BJ (cell line): ENCODE results near the gene MTCH1. TPM values are rescaled to one million over a fixed set of nuclear protein-coding genes. Genes with fewer than 3 reads are reported as not detected.

ENCODE experiments used
- CTCF ChIA-PET: fragments of 350-600 bp; formaldehyde crosslinking; extraction: SDS; loops from one replicate; lab custom pipeline; 2021; ENCODE audit warnings: antibody characterized with exemption, inconsistent platforms; lab: Yijun Ruan, JAX
- POLR2A ChIA-PET: fragments of 300-600 bp; sonication (Branson Sonifier 250); formaldehyde crosslinking; extraction: SDS; loops from one replicate; lab custom pipeline; 2021; ENCODE audit warnings: antibody characterized with exemption; lab: Charles Lee
- DNase-seq: peaks from one replicate; pipeline ENCODE4 v3.0.0-alpha.2; 2011; ENCODE audit warnings: low read depth
- H3K27me3 ChIP-seq: 2 replicates; pipeline ENCODE4 v1.6.0; 2011; ENCODE audit warnings: low read length; ENCODE audit not compliant: control insufficient read depth, insufficient read depth
- H3K36me3 ChIP-seq: 2 replicates; pipeline ENCODE4 v1.5.1; 2011; ENCODE audit warnings: low read length; ENCODE audit not compliant: control insufficient read depth, insufficient read depth
- H3K4me3 ChIP-seq: 2 replicates; pipeline ENCODE4 v1.5.1; 2011; ENCODE audit warnings: low read depth, mild to moderate bottlenecking, control low read depth, low read length
- polyA plus RNA-seq: library from polyadenylated mRNA; depleted of rRNA; stranded (reverse); fragments of >200 nt; gene quantifications from 2 replicates; pipeline ENCODE4 v1.2.3, GENCODE V29; 2011
- TF ChIP-seq, protein P1 (sequence below): IDR thresholded peaks from 2 replicates; pipeline ENCODE4 v1.5.1; 2011; ENCODE audit warnings: low read depth, mild to moderate bottlenecking, control low read depth, inconsistent platforms, low read length, moderate library complexity; ENCODE audit not compliant: insufficient read depth

Gene MTCH1
- polyA plus RNA-seq, 1 experiment: 207 TPM

- peak; percentile 31 for DNase-seq
- Histone ChIP-seq H3K27me3 (peaks cover 2% of the 10 kb centered on the region; the same call in 1 of the 2 replicates), H3K36me3 (no peaks in the 10 kb centered on the region), H3K4me3 (peak overlapping the region; percentile 100)
- ChIA-PET CTCF (interaction anchor here (0.8 to 3.5 kb wide), 6 partner anchors 20 to 221 kb away, joined by 3 to 26 read pairs (median 4); partner anchors contain the start of gene C6orf89), POLR2A (no interaction called here)
- TF ChIP-seq, protein P1, sequence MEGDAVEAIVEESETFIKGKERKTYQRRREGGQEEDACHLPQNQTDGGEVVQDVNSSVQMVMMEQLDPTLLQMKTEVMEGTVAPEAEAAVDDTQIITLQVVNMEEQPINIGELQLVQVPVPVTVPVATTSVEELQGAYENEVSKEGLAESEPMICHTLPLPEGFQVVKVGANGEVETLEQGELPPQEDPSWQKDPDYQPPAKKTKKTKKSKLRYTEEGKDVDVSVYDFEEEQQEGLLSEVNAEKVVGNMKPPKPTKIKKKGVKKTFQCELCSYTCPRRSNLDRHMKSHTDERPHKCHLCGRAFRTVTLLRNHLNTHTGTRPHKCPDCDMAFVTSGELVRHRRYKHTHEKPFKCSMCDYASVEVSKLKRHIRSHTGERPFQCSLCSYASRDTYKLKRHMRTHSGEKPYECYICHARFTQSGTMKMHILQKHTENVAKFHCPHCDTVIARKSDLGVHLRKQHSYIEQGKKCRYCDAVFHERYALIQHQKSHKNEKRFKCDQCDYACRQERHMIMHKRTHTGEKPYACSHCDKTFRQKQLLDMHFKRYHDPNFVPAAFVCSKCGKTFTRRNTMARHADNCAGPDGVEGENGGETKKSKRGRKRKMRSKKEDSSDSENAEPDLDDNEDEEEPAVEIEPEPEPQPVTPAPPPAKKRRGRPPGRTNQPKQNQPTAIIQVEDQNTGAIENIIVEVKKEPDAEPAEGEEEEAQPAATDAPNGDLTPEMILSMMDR: no peak
Measured at GRCh38 chr6:36986704-36987047, 680 bp upstream of the MTCH1 start.

DNA sequence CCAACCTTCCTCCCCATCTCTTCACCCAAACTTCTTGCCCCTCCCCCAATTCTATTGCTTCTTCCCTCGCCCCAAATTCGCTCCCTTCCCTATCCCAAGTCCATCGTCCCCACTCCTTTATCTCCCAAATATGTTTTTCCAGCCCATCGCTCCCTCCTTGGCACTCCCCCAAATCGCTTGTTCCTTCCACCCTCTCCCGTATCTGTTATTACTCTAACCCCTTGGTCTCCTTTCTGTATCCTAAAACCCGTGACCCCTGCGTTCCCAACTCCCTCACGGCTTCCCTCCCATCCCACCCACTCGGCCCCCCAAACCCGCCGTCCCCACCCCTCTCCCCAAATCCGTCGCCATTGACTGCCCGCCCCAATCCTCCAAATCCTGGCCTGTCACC, 584 bp downstream of the MTCH1 start:
- POLR2A ChIA-PET: interaction anchor here (0.6 to 0.7 kb wide), 3 partner anchors 46 to 285 kb away, joined by 3 read pairs; partner anchors contain the start of gene PPIL1
- no peaks in the 10 kb centered on the region for H3K36me3 ChIP-seq
- TF ChIP-seq, protein P1: no peak
- no peaks in the 10 kb centered on the region for H3K27me3 ChIP-seq
- no peak for DNase-seq
- CTCF ChIA-PET: interaction anchor here (0.8 to 3.5 kb wide), 5 partner anchors 8 to 100 kb away, joined by 3 to 26 read pairs (median 6); partner anchors contain the start of gene C6orf89
- peak overlapping the region; percentile 100 for H3K4me3 ChIP-seq

GRCh38 chr6:36984581-36985416, 1.2 kb downstream of the MTCH1 start:
- H3K4me3 ChIP-seq: peak overlapping the region; percentile 100
- TF ChIP-seq, protein P1: no peak
- peak; percentile 19 for DNase-seq
- CTCF ChIA-PET: interaction anchor here (1.6 to 1.8 kb wide), 2 partner anchors 34 to 100 kb away, joined by 6 to 8 read pairs; partner anchors contain the start of gene C6orf89
- POLR2A ChIA-PET: interaction anchor here (0.6 kb wide), 1 partner anchor 286 kb away, joined by 3 read pairs; no protein-coding TSS in a partner anchor
- no peaks in the 10 kb centered on the region for H3K27me3 ChIP-seq
- no peaks in the 10 kb centered on the region for H3K36me3 ChIP-seq

DNA sequence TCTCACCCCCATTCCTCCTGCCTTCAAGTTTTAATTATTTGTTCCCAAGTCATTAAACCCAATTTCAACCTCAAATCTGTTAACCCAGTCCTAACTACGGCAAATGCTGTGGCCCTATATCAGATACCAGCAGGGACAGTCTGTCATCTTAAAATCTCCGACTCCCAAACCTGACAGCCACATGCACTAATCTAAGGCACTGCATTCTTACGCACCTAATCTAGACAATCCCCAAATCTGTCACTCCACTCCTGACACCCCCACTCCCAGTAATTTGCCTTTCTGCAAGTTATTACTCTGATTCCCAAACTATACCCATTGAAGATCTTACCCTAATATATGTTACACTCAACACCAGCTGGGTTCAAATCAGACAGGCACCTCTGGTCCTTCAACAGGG, 2.5 kb downstream of the MTCH1 start:
- H3K4me3 ChIP-seq: no peak overlapping the region
- H3K27me3 ChIP-seq: no peaks in the 10 kb centered on the region
- no peaks in the 10 kb centered on the region for H3K36me3 ChIP-seq
- TF ChIP-seq, protein P1: no peak
- DNase-seq: no peak
- ChIA-PET CTCF (interaction anchor here (1.6 to 8.6 kb wide), 2 partner anchors 35 to 98 kb away, joined by 8 to 61 read pairs; partner anchors contain the start of gene C6orf89), POLR2A (no interaction called here)
